Frontal cortex (tissue), 4 donors: ENCODE data around the gene ATP2A1. TPM values are rescaled to one million over a fixed set of nuclear protein-coding genes. Genes with fewer than 3 reads are reported as not detected.
"Not testable (repeated sequence)": the region's sequence is repeated elsewhere in the genome, so short reads cannot be mapped to it uniquely, and the experiment has no call there.

ENCODE experiments used
- DNase-seq, 2 donors: peaks; one replicate each; pipeline ENCODE4 v3.0.0; 2012; ENCODE audit warnings: low spot score in 2 of 2
- FAIRE-seq: peaks from 2 replicates; lab custom pipeline; 2012; peaks lifted over from hg19 to GRCh38; lab: Jason Lieb, UNC
- total RNA-seq: library from RNA; depleted of rRNA; stranded (reverse); fragments of >200 nt; gene quantifications from one replicate; pipeline ENCODE4 v1.2.3, GENCODE V29; 2014
- donor health status: control.
- donor health status: control.
- donor health status: control.

Gene ATP2A1
- total RNA-seq, 1 donor from 2014 or later: not detected

DNA sequence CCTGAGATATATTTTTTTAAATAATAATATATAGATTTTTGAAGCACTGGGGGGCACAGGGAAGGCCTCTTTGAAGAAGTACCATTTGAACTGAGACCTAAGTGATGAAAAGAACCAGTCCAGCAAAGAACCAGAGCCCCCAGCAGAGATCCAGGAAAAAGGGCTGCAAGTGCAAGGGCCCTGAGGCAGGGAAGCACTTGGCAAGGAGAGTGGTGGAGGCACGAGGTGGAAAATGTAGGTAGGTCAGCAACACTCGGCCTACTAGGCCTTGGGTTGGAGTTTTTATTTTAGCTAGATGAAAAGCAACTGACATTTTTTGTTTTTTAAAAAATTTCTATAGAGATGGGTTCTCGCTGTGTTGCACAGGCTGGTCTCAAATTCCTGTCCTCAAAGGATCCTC lies 51.9 kb downstream of the ATP2A1 start:
- FAIRE-seq: no peak

DNA sequence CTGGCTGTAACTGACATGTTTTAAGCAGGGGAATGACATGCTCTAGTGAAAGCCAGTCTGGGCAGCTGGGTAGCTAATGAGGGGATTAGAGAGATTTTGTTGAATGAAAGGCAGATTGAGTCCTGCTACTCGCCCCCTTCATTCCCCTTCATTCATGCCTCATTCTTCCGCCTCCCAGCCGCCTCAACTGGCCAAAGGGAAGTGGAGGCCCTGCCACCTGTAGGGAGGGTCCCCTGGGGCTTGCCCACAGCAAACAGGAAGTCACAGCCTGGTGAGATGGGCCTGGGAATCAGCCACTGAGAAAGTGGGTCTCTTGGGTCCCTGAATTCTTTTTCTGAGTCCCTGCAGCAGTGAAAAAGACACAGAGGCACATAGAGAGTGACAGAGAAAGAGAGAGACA lies 52.4 kb downstream of the ATP2A1 start:
- no peak for DNase-seq
- FAIRE-seq: no peak

More for the DNA sequence above, 51.9 kb downstream of the ATP2A1 start:
- no peak for DNase-seq

DNA sequence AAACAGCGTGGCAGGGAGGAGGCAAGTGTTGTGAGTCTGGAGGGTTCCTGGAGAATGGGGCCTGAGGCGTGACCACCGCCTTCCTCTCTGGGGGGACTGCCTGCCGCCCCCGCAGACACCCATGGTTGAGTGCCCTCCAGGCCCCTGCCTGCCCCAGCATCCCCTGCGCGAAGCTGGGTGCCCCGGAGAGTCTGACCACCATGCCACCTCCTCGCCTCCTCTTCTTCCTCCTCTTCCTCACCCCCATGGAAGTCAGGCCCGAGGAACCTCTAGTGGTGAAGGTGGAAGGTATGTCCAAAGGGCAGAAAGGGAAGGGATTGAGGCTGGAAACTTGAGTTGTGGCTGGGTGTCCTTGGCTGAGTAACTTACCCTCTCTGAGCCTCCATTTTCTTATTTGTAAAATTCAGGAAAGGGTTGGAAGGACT lies 53.5 kb downstream of the ATP2A1 start, which contains the start of gene CD19:
TSS of gene CD19 (plus strand) at position 171 of the 425 bp plus-strand sequence. CDS start at position 201, 30 bp downstream.
- no peak for FAIRE-seq
- no peak for DNase-seq

DNA sequence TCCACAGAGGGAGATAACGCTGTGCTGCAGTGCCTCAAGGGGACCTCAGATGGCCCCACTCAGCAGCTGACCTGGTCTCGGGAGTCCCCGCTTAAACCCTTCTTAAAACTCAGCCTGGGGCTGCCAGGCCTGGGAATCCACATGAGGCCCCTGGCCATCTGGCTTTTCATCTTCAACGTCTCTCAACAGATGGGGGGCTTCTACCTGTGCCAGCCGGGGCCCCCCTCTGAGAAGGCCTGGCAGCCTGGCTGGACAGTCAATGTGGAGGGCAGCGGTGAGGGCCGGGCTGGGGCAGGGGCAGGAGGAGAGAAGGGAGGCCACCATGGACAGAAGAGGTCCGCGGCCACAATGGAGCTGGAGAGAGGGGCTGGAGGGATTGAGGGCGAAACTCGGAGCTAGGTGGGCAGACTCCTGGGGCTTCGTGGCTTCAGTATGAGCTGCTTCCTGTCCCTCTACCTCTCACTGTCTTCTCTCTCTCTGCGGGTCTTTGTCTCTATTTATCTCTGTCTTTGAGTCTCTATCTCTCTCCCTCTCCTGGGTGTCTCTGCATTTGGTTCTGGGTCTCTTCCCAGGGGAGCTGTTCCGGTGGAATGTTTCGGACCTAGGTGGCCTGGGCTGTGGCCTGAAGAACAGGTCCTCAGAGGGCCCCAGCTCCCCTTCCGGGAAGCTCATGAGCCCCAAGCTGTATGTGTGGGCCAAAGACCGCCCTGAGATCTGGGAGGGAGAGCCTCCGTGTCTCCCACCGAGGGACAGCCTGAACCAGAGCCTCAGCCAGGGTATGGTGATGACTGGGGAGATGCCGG lies 54.3 kb downstream of the ATP2A1 start:
- no peak for FAIRE-seq
- DNase-seq: no peak

DNA sequence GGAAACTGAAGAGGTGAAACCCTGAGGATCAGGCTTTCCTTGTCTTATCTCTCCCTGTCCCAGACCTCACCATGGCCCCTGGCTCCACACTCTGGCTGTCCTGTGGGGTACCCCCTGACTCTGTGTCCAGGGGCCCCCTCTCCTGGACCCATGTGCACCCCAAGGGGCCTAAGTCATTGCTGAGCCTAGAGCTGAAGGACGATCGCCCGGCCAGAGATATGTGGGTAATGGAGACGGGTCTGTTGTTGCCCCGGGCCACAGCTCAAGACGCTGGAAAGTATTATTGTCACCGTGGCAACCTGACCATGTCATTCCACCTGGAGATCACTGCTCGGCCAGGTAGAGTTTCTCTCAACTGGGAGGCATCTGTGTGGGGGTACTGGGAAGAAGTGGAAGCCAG lies 54.9 kb downstream of the ATP2A1 start:
- DNase-seq: no peak
- FAIRE-seq: no peak

DNA sequence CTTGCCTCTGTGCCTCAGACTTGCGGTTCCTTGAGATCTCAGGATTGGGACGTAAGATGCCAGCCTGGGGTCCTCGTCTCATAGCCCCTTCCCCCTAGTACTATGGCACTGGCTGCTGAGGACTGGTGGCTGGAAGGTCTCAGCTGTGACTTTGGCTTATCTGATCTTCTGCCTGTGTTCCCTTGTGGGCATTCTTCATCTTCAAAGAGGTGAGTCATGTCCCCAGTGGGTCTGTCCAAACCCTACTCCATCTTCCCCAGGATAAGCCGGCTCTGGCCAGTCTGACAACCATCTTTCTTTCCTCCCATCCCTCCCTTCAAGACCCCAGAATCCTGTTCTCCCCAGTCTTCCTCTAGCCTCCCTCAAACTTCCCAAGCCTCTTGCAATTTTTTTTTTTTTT lies 57.1 kb downstream of the ATP2A1 start:
- FAIRE-seq (no peak), DNase-seq (no peak)

DNA sequence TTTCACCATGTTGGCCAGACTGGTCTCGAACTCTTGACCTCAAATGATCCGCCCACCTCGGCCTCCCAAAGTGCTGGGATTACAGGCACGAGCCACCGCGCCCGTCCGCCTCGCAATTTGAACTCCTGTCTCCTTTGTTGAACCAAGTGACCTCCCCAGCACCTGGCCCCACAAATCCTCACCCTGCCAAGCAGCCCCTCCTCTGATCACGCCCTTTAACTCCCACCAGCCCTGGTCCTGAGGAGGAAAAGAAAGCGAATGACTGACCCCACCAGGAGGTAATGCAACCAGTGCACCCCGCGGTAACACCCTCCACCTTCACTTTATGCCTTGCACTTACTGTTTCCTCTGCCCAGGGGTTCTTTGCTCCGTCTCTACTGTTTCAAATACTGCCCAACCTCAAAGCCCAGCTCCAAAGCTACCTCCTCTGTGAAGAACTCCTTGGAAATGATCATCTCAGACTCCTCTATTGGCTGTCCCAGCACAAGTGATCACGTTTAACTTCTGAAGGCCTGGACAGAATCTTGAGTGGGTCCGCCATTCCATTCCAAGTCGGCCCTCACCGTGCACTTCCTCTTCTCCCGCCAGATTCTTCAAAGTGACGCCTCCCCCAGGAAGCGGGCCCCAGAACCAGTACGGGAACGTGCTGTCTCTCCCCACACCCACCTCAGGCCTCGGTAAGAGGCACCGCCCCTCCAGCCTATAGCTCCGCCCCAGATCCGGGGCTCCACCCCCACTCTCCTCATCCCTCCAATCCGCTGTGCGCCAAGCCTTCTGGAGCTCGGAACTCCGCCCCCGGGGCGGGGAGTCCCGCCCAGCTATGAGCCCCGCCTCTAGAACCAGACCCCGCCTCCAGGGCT lies 57.9 kb downstream of the ATP2A1 start:
- no peak for FAIRE-seq
- peak; percentile 50 to 78 for DNase-seq

DNA sequence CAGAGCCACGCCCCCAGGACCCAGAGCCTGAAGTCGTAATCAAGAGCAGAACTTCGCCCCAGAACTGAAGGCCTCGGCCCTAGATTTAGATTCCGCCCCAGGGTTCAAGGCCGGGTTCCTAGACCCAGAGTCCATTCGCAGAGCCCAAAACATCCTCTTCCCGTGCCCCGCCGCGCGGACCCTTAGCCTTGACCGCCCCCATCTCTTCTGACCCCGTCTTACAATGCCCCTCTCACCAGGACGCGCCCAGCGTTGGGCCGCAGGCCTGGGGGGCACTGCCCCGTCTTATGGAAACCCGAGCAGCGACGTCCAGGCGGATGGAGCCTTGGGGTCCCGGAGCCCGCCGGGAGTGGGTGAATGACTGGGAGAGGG lies 58.5 kb downstream of the ATP2A1 start:
- FAIRE-seq: no peak
- DNase-seq: no peak

DNA sequence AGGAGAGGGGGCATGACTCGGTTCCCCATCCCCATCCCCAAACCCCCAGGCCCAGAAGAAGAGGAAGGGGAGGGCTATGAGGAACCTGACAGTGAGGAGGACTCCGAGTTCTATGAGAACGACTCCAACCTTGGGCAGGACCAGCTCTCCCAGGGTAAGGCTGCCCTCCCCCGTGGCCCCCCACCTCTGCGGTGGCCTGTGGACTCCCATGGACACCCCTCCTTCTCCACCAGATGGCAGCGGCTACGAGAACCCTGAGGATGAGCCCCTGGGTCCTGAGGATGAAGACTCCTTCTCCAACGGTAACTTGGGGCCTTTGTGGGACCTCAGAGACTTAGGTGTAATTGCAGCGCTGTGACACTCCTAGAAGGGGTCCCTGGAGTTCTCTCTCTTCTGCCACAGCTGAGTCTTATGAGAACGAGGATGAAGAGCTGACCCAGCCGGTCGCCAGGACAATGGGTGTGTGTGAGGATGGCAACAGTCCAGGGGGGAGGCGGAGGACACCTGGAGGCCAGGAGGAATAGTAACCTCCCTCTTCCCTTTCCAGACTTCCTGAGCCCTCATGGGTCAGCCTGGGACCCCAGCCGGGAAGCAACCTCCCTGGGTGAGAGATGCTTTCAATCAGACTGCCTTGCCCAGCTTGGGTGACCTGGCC lies 59.1 kb downstream of the ATP2A1 start:
- no peak for DNase-seq
- FAIRE-seq: no peak

DNA sequence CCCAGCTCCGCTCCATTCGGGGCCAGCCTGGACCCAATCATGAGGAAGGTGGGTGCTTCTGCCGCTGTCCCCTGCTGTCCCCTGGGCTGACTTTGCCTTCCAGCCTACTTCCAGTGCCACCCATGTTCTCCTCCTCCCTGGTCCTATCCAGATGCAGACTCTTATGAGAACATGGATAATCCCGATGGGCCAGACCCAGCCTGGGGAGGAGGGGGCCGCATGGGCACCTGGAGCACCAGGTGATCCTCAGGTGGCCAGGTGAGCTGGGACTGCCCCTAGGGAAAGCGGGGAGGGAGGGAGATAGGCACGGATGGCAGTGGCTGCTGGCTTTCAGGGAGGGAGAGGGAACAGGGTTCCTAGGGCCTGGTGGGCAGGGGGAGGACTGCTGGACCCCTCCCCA lies 60.4 kb downstream of the ATP2A1 start:
- DNase-seq: no peak
- FAIRE-seq: no peak

DNA sequence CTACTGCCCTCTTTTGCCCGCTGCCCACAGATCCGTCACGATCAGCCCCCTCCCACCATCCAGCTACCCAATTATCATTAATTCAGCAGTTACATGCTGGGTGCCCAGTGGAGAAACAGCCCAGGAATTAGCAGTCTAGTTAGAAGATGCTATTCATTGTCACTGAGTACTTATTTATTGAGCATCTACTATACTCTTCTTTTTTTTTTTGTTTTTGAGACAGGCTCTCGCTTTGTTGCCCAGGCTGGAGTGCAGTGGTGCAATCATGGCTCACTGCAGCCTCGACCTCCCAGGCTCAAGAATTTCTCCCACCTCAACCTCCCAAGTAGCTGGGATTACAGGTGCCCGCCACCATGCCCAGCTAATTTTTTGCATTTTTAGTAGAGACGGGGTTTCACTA lies 61.5 kb downstream of the ATP2A1 start:
- FAIRE-seq, DNase-seq: not testable (repeated sequence)

DNA sequence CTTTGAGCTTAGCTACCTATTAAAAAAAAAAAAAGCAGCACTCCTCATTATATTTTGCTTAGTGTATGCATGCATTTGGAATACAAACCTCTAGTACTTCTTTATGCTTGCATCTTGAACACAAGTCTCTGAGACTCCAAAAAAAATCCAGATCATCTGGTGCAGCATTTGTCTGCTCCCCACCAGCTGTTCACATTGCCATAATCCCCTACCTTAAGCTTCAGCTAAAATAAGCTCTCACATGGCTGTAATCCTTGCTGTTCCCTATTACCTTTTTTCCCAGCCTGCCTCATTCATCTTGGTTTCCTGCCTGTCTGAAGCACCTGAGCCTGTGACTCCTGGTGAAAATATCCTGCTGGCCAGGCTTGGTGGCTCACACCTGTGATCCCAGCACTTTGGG lies 65.0 kb downstream of the ATP2A1 start:
- DNase-seq (no peak), FAIRE-seq (no peak)

DNA sequence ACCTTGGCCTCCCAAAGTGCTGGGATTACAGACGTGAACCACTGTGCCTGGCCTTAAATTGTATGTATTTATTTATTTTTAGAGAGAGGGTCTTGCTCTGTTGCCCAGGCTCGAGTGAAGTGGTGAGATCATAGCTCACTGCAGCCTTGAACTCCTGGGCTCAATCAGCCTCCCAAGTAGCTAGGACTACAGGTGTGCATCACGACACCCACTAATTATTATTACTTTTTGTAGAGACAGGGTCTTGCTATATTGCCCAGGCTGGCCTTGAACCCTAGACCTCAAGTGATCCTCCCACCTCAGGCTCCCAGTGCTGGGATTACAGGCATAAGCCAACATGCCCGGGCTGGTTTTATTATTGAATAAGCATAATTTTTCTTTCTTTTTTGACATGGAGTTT lies 68.4 kb downstream of the ATP2A1 start:
- DNase-seq: no peak
- no peak for FAIRE-seq

DNA sequence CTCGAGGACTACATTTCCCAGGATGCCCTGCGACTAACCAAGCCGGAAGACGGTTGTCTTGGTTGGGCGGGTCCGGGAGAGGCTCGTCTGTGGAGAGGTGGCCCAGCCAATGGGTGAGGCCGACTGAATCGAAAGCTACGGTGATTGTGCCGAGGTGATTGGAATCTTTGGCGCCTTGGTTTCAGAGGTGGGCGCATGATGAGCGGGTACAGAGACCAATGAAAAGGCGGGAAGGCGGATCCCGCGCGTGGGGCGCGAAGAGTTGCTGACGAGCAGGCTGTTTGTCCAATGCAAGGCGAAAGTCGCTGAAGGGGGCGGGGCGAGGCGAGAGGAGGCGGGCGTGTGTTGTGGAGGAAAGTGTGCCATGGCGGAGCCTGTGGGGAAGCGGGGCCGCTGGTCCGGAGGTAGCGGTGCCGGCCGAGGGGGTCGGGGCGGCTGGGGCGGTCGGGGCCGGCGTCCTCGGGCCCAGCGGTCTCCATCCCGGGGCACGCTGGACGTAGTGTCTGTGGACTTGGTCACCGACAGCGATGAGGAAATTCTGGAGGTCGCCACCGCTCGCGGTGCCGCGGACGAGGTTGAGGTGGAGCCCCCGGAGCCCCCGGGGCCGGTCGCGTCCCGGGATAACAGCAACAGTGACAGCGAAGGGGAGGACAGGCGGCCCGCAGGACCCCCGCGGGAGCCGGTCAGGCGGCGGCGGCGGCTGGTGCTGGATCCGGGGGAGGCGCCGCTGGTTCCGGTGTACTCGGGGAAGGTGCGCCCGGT lies 72.5 kb downstream of the ATP2A1 start, which contains the start of gene NFATC2IP:
TSS of gene NFATC2IP (plus strand) at position 290 of the 762 bp plus-strand sequence. CDS start at position 365, 75 bp downstream.
- peak; percentile 99 for FAIRE-seq

DNA sequence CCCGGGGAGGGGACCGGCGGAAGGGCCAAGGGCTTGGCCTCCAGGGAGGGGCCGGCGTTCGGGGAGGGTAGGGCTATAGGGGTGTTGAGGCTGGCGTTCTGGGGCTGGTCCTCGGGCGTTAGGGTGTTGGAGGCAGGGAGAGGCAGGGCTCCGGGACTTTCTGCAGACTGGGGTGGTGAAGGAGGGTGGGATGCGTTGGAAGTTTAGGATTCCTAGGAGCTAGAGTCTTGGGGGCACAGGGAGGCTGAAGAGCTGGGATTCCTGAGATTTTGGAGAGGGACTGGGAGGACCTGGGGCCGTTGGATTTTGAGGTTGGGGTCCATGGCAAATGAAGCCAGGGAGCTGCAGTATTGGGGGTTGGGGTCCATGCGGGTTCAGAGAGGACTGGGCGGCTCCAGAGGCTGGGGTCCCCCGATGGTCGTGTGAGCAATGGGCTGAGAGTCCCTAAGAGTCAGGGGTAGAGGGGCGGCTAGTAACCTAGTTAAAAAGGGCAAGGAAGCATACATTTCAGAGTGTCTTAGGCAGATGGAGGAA lies 73.2 kb downstream of the ATP2A1 start:
- no peak for DNase-seq
- FAIRE-seq: no peak

More for the DNA sequence above, 72.5 kb downstream of the ATP2A1 start, which contains the start of gene NFATC2IP:
- peak; percentile 98 to 99 for DNase-seq
